BJ (cell line): ENCODE results near the gene TYRO3. TPM values are rescaled to one million over a fixed set of nuclear protein-coding genes. Genes with fewer than 3 reads are reported as not detected.

ENCODE experiments used
- CTCF ChIA-PET: fragments of 350-600 bp; formaldehyde crosslinking; extraction: SDS; loops from one replicate; lab custom pipeline; 2021; ENCODE audit warnings: antibody characterized with exemption, inconsistent platforms; lab: Yijun Ruan, JAX
- POLR2A ChIA-PET: fragments of 300-600 bp; sonication (Branson Sonifier 250); formaldehyde crosslinking; extraction: SDS; loops from one replicate; lab custom pipeline; 2021; ENCODE audit warnings: antibody characterized with exemption; lab: Charles Lee
- DNase-seq: peaks from one replicate; pipeline ENCODE4 v3.0.0-alpha.2; 2011; ENCODE audit warnings: low read depth
- H3K27me3 ChIP-seq: 2 replicates; pipeline ENCODE4 v1.6.0; 2011; ENCODE audit warnings: low read length; ENCODE audit not compliant: control insufficient read depth, insufficient read depth
- H3K36me3 ChIP-seq: 2 replicates; pipeline ENCODE4 v1.5.1; 2011; ENCODE audit warnings: low read length; ENCODE audit not compliant: control insufficient read depth, insufficient read depth
- H3K4me3 ChIP-seq: 2 replicates; pipeline ENCODE4 v1.5.1; 2011; ENCODE audit warnings: low read depth, mild to moderate bottlenecking, control low read depth, low read length
- CTCF ChIP-seq: IDR thresholded peaks from 2 replicates; pipeline ENCODE4 v1.5.1; 2011; ENCODE audit warnings: low read depth, mild to moderate bottlenecking, control low read depth, inconsistent platforms, low read length, moderate library complexity; ENCODE audit not compliant: insufficient read depth
- polyA plus RNA-seq: library from polyadenylated mRNA; depleted of rRNA; stranded (reverse); fragments of >200 nt; gene quantifications from 2 replicates; pipeline ENCODE4 v1.2.3, GENCODE V29; 2011

The TYRO3 gene
- polyA plus RNA-seq, 1 experiment = 18.8 TPM

DNA sequence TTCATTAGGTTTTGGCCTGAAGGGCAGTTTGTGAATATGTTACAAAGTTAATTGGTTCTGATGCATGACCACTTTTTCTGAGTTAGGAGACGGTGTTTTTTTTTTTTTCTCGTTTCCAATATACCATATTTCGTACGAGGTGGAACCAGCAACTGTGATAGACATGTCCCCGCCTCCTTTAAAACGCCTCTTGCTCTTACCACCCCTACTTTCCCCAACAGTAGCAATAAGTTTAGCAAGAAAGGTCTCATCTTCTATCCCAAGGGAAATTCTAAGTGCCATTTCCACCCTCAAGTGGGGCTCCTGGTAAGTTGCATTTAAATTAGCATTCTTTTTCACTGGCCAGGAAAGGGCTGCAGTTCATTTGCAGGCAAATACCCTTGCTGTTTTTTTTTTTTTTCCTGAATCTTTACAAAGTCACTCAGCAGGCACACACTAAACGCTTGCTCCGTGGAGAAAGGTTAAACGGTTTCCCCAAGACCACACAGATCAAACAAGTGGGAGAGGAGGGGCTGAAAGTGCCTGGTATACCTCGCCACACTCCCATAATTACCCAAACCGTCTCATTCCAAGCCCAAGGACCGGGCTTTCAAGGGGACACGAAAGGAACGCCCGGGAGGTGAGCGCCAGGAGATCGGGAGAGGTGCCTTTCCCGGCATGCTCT lies 61.7 kb downstream of the TYRO3 start:
- Histone ChIP-seq H3K4me3 (peak overlapping the region; percentile 46), H3K27me3 (no peaks in the 10 kb centered on the region), H3K36me3 (no peaks in the 10 kb centered on the region)
- ChIA-PET POLR2A (no interaction called here), CTCF (no interaction called here)
- no peak for DNase-seq
- TF ChIP-seq CTCF = no peak

DNA sequence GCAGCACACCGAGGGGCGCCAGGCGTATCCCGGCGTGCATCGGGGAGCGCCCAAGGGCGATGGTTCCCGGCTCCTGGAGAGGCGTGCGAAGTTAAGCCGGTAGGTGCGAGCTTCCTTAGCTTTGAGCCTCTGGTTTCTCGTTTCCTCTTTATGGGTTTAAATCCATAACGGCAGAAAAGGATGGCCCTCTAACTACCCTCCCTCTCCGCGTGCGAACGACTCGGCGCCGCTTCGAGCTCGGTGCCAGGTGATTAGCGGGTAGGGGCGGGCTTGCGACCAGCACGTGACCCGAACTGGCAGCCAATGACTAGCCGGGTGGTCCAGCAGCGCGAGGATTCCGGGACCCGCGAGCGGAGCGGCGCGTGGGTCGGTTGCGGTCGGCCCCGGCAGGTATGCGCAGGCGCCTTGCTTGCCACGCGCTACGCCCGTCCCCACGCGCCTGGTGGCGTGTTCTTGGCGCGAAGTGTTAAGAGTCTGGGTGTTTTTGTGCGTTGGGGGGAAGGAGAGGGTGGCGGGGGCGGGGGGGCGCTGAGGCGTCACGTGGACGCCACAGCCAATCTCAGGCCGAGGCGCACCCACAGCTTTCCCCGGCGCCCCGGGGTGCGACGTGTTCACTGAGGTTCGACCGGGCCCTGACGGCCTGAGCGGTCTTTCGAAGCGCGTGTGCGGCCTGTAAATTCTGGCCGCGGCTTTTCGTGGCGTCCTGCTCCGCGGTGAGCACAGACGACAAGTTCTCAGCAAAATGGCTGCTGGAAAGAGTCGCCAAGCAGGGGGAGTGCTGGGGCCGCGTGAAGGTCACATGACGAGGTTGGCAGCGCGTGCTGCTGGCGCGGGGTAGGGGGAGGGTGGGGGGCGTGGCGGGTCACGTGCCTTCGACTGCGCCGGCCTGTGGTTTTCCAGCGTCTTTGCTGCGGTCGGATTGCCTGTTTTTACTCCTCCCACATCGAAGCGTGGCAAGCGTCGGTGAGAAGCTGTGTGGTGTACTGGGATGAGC lies 62.5 kb downstream of the TYRO3 start:
- POLR2A ChIA-PET = no interaction called here
- H3K4me3 ChIP-seq = peak overlapping the region; percentile 46
- DNase-seq = peak; percentile 13
- CTCF ChIA-PET = interaction anchor here (0.6 to 1.4 kb wide), 2 partner anchors 36 to 1236 kb away, joined by 3 to 5 read pairs; no protein-coding TSS in a partner anchor
- H3K36me3 ChIP-seq = no peaks in the 10 kb centered on the region
- H3K27me3 ChIP-seq = no peaks in the 10 kb centered on the region
- TF ChIP-seq CTCF = no peak

GRCh38 chr15:41622901-41623300 lies 63.9 kb downstream of the TYRO3 start:
- CTCF ChIA-PET = interaction anchor here (1.4 kb wide), 1 partner anchor 38 kb away, joined by 5 read pairs; no protein-coding TSS in a partner anchor
- no peak for DNase-seq
- TF ChIP-seq CTCF = no peak

DNA sequence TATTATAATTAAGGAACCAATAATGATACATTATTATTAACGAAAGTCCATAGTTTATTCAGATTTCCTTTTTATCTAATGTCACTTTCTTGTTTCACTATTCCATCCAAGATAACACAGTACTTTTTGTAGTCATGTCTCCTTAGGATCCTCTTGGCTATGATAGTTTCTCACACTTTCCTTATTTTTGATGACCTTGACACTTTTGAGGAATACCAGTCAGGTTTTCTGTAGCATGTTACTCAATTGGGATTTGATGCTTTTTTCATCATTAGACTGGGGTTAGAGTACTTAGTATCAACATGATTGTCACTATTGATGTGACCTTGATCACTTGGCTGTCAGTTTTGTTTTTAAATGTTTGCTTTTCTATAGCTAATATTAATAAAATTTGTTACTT lies 68.2 kb downstream of the TYRO3 start:
- CTCF ChIA-PET = interaction anchor here (1.5 kb wide), 1 partner anchor 24 kb away, joined by 3 read pairs; no protein-coding TSS in a partner anchor
- Histone ChIP-seq H3K36me3 (no peaks in the 10 kb centered on the region), H3K4me3 (no peak overlapping the region), H3K27me3 (no peaks in the 10 kb centered on the region)
- TF ChIP-seq CTCF = no peak
- POLR2A ChIA-PET = no interaction called here
- DNase-seq = no peak

More at GRCh38 chr15:41622901-41623300, 63.9 kb downstream of the TYRO3 start:
- POLR2A ChIA-PET = no interaction called here
- Histone ChIP-seq H3K36me3 (no peaks in the 10 kb centered on the region), H3K4me3 (no peak overlapping the region), H3K27me3 (no peaks in the 10 kb centered on the region)

DNA sequence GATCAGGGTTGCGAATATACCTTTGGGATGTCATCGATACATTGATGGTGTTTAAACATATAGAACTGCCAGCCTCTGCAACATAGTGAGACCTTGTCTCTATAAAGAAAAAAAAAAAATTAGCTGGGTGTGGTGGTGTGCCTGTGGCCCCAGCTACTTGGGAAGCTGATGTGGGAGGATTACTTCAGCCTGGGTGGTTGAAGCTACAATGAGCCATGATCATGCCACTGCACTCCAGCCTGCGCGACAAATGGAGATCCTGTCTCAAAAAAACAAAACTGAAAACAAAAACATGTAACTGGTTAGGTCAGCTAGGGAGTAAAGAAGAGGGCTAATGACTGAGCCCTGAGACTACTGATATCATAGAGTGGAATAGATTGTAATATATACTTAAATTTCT lies 70.5 kb downstream of the TYRO3 start:
- ChIA-PET POLR2A (interaction anchor here (0.6 kb wide), 1 partner anchor 27 kb away, joined by 7 read pairs; no protein-coding TSS in a partner anchor), CTCF (interaction anchor here (0.6 to 0.7 kb wide), 3 partner anchors 11 to 164 kb away, joined by 3 read pairs; no protein-coding TSS in a partner anchor)
- no peak for TF ChIP-seq CTCF

More for the DNA sequence above, 70.5 kb downstream of the TYRO3 start:
- DNase-seq = no peak
- Histone ChIP-seq H3K4me3 (no peak overlapping the region), H3K36me3 (no peaks in the 10 kb centered on the region), H3K27me3 (no peaks in the 10 kb centered on the region)
